DMS 273 (cell line): Measurements from ENCODE around the gene MAP3K7.

Experiments used
- DNase-seq: peaks from one replicate; lab custom pipeline; 2025; ENCODE audit not compliant: unreplicated experiment; lab: John Stamatoyannopoulos, UW

The MAP3K7 gene

GRCh38 chr6:90533615-90534336 lies 53.1 kb downstream of the MAP3K7 start:
- no peak for DNase-seq

- DNase-seq, result no peak
Observed at GRCh38 chr6:90530882-90531281, 56.0 kb downstream of the MAP3K7 start.

- no peak for DNase-seq
Observed at GRCh38 chr6:90525421-90525820, 61.5 kb downstream of the MAP3K7 start.

- DNase-seq, result no peak
Observed at GRCh38 chr6:90523779-90524310, 63.0 kb downstream of the MAP3K7 start.

GRCh38 chr6:90521955-90522354 lies 64.9 kb downstream of the MAP3K7 start:
- DNase-seq, result no peak

GRCh38 chr6:90516074-90516660 lies 70.7 kb downstream of the MAP3K7 start:
- no peak for DNase-seq

- no peak for DNase-seq
Observed at GRCh38 chr6:90514496-90514895, 72.4 kb downstream of the MAP3K7 start.

DNA sequence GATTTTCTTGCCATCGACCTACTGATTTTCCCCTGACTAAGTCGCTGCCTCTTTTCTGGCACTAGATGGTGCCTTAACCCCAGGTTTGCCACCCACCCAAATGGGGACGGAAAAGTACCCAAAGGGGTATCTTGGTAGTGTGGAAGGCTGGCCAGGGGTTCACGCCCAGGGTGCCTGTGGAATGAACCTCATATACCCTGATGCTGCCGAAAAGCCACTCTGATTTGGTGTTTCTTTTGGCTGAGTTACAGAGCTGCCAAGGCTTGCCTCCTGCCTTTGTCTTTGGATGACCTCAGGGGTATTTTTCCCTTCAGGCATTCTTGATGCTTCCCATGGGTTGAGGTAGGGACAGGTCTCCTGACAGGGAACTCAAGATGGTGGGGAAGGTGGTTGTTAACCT lies 78.1 kb downstream of the MAP3K7 start:
- peak; percentile 29 for DNase-seq

- no peak for DNase-seq
Observed at GRCh38 chr6:90502866-90503407, 83.9 kb downstream of the MAP3K7 start.

GRCh38 chr6:90502381-90502780 lies 84.5 kb downstream of the MAP3K7 start:
- DNase-seq, result no peak

DNA sequence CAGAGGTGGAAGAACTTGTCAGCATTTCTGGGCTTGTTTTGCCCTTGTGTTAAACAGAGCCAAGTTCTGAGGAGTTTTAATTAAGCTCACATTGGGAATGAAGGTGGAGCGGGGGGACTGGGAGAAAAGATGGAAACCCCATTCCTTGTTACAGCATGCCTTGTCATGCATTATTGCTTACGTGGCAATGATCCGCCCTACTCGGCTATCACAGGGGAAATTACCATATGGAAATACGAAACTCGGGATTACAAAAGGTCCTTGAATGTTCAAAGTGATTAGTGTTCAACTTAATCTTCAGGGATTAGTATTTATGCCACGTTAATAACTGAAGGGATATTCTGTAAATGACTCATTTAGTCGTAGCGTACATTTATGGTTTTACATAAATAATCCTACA lies 86.4 kb downstream of the MAP3K7 start:
- DNase-seq, result no peak

GRCh38 chr6:90497411-90497810 lies 89.5 kb downstream of the MAP3K7 start:
- no peak for DNase-seq

- DNase-seq, result no peak
Observed at GRCh38 chr6:90496258-90497016, 90.4 kb downstream of the MAP3K7 start.

GRCh38 chr6:90495216-90495817 lies 91.6 kb downstream of the MAP3K7 start:
- no peak for DNase-seq

DNA sequence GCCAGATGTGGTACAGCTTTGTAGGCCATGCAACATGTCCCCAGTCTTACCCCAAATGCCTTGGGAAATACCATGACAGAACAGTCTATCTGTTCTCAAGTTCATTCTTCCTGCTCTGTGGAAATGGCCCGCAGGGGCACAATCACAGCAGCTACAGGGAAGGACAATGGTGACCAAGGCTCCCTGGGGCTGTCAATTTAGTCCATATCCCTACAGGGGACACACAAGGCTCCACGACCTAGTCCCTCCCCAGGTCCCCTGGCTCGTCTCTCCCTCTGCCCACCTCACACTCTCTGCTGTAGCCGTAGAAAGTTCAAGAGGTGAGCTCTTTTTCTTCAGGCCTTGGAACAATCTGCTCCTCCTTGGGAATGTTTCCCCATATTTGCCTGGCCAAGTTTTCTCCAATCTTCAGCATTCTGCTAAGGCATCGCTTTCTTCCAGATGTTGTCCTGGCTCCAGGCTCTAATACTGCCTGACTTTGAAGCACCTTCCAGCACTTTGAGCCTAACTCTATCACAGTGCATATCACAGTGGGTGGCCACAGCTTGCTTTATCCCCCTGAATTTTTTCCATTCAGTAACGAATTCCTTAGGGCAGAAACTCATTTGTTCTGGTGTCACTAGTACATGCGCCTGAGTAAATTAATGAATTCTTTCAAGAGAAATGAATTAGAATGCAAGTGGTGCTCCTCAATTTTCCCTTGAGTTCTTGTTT lies 92.6 kb downstream of the MAP3K7 start:
- DNase-seq, result no peak

GRCh38 chr6:90493332-90493731 lies 93.5 kb downstream of the MAP3K7 start:
- DNase-seq, result no peak

DNA sequence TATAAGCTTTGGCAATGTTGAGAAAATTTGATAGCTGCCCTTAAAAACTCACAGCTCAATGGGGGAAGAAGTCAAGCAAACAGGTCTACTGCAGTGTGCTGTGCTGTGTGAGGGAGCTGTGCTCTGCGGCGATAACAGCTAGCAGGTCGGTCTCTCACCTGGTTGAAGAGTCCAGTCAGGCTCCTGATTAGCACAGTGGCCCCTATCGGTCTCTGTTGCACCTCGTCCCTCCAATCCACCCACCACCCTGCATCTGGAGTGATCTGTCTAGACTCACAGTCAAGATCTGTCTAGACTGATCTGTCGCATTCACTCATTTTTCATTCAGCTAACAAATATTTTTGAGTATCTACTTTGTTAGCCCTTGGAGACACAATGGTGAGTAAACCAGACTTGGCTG lies 94.1 kb downstream of the MAP3K7 start:
- DNase-seq, result no peak

- no peak for DNase-seq
Observed at GRCh38 chr6:90492369-90492768, 94.5 kb downstream of the MAP3K7 start.

GRCh38 chr6:90490030-90490716 lies 96.7 kb downstream of the MAP3K7 start:
- no peak for DNase-seq

DNA sequence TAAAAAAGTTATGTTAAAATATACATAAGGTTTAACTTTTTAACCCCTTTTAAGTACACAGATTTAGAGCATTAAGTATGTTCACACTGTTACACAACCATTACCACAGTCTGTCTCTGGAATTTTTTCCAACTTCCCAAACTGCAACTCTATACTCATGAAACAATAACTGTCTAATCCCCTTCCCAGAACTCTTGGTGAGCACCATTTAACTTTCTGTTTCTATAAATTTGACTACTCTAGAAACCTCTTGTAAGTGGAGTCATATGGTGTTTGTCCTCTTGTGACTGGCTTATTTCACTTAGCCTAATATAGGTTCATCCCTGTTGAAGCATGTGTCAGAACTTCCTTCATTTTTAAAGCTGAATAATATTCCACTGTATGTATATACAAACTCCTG lies 98.1 kb downstream of the MAP3K7 start:
- no peak for DNase-seq
